Endodermal cell (in vitro differentiated cells): ENCODE results near the gene ODC1. TPM values are rescaled to one million over a fixed set of nuclear protein-coding genes. Genes with fewer than 3 reads are reported as not detected.
A peak's percentile ranks its signal among the peaks of the same experiment; 100 is the strongest.

Experiments used
- DNase-seq: peaks from one replicate; pipeline ENCODE4 v3.0.0-alpha.2; 2017
- H3K27ac ChIP-seq: 2 replicates; pipeline ENCODE4 v1.5.1; 2013; ENCODE audit warnings: mild to moderate bottlenecking, low read depth, low read length, moderate library complexity
- H3K27me3 ChIP-seq: 2 replicates; pipeline ENCODE4 v1.6.1; 2013; ENCODE audit warnings: mild to moderate bottlenecking, low read length, moderate library complexity; ENCODE audit not compliant: insufficient read depth, control insufficient read depth, poor library complexity, severe bottlenecking
- H3K36me3 ChIP-seq: 2 replicates; pipeline ENCODE4 v1.7.0; 2013; ENCODE audit warnings: mild to moderate bottlenecking, low read length, moderate library complexity; ENCODE audit not compliant: control insufficient read depth, insufficient read depth
- H3K4me1 ChIP-seq: one replicate; pipeline ENCODE4 v1.7.0; 2013; ENCODE audit warnings: low read length; ENCODE audit not compliant: control insufficient read depth, insufficient read depth
- H3K4me3 ChIP-seq: 2 replicates; pipeline ENCODE4 v1.5.1; 2013; ENCODE audit warnings: mild to moderate bottlenecking, low read length, moderate library complexity
- H3K9ac ChIP-seq: 2 replicates; pipeline ENCODE4 v1.6.1; 2013; ENCODE audit warnings: mild to moderate bottlenecking, low read length, moderate library complexity; ENCODE audit not compliant: poor library complexity, severe bottlenecking; ENCODE audit errors: extremely low read depth
- H3K9me3 ChIP-seq: 2 replicates; pipeline ENCODE4 v1.6.1; 2013; ENCODE audit warnings: mild to moderate bottlenecking, low read length, moderate library complexity; ENCODE audit not compliant: control insufficient read depth
- H3K27ac Mint-ChIP-seq: 2 replicates; pipeline ENCODE4 v1.8.0; 2020; ENCODE audit warnings: mixed read lengths
- H3K27me3 Mint-ChIP-seq: 2 replicates; pipeline ENCODE4 v1.8.0; 2021; ENCODE audit warnings: mild to moderate bottlenecking, mixed read lengths; ENCODE audit not compliant: insufficient read depth
- H3K36me3 Mint-ChIP-seq: 2 replicates; pipeline ENCODE4 v1.8.0; 2020; ENCODE audit warnings: low read depth, mixed read lengths
- H3K4me1 Mint-ChIP-seq: 2 replicates; pipeline ENCODE4 v1.8.0; 2020; ENCODE audit warnings: mixed read lengths
- H3K4me3 Mint-ChIP-seq: 2 replicates; pipeline ENCODE4 v1.8.0; 2020; ENCODE audit warnings: mild to moderate bottlenecking, moderate library complexity, mixed read lengths
- H3K9me3 Mint-ChIP-seq: 2 replicates; pipeline ENCODE4 v1.8.0; 2020; ENCODE audit warnings: mild to moderate bottlenecking, mixed read lengths
- WGBS, 2 experiments: methylation state at CpG; one replicate each; pipeline versions ENCODE4 v1.1.5 to v1.1.7; 2013; ENCODE audit warnings: missing lambda C conversion rate in 2 of 2, mixed read lengths in 1 of 2; ENCODE audit not compliant: insufficient coverage in 1 of 2, insufficient read length in 1 of 2; 5-methylcytosine and 5-hydroxymethylcytosine counted together
- total RNA-seq, 2 donors: library from RNA; stranded (reverse); fragmentation: NEBNext Ultra II Directional in 1 of 2; extraction: Animal tissue kit (Norgen Biotek cat#: 25700) in 1 of 2; gene quantifications; 2 replicates in 1 of 2; 3 replicates in 1 of 2; pipeline ENCODE4 v1.2.1, GENCODE V29; 2021
- TF ChIP-seq, protein P1 (sequence below): fragments of 200-600 bp; sonication (generic); conservative IDR thresholded peaks from 2 replicates; pipeline ENCODE4 v1.5.0; 2021; ENCODE audit warnings: antibody characterized with exemption, mild to moderate bottlenecking

ODC1 gene
- total RNA-seq, 2 donors from 2014 or later = 108 to 152 TPM

DNA sequence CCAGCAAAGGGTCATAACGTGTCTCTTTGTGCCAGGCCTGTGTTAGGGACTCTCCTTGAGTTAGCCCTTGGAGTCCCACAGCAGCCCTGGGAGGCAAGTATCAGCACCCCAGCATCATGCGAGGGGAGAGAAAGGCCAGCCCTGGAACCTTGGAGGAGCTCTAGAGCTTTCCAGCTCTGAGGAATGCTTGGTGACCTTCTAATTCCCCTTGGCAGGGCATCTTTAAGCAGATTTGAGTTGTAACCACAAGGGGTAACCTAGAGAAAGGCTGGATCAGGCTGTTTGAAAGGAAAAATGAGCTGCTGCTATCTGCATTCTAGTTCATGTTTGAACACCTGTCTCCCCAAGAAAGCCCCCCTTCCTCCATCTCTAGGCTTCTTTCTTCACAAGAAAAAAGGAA, 23.8 kb upstream of the ODC1 start:
- H3K27ac ChIP-seq = no peak overlapping the region
- H3K36me3 Mint-ChIP-seq = no peaks in the 10 kb centered on the region
- DNase-seq = peak; percentile 54
- no peak overlapping the region for H3K4me3 Mint-ChIP-seq
- TF ChIP-seq, protein P1, sequence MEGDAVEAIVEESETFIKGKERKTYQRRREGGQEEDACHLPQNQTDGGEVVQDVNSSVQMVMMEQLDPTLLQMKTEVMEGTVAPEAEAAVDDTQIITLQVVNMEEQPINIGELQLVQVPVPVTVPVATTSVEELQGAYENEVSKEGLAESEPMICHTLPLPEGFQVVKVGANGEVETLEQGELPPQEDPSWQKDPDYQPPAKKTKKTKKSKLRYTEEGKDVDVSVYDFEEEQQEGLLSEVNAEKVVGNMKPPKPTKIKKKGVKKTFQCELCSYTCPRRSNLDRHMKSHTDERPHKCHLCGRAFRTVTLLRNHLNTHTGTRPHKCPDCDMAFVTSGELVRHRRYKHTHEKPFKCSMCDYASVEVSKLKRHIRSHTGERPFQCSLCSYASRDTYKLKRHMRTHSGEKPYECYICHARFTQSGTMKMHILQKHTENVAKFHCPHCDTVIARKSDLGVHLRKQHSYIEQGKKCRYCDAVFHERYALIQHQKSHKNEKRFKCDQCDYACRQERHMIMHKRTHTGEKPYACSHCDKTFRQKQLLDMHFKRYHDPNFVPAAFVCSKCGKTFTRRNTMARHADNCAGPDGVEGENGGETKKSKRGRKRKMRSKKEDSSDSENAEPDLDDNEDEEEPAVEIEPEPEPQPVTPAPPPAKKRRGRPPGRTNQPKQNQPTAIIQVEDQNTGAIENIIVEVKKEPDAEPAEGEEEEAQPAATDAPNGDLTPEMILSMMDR = peak; percentile 64
- H3K4me3 ChIP-seq = no peak overlapping the region
- no peak overlapping the region for H3K27ac Mint-ChIP-seq
- no peaks in the 10 kb centered on the region for H3K9me3 Mint-ChIP-seq
- no peaks in the 10 kb centered on the region for H3K36me3 ChIP-seq
- no peak overlapping the region for H3K9ac ChIP-seq
- no peaks in the 10 kb centered on the region for H3K9me3 ChIP-seq
- H3K27me3 Mint-ChIP-seq = peaks cover 38% of the 10 kb centered on the region
- H3K27me3 ChIP-seq = no peaks in the 10 kb centered on the region
- H3K4me1 Mint-ChIP-seq = peaks cover 28% of the 10 kb centered on the region
- H3K4me1 ChIP-seq = peaks cover 11% of the 10 kb centered on the region
- WGBS, 2 experiments = 83 to 100% methylated on average over 1 to 2 of the region's 2 CpGs

DNA sequence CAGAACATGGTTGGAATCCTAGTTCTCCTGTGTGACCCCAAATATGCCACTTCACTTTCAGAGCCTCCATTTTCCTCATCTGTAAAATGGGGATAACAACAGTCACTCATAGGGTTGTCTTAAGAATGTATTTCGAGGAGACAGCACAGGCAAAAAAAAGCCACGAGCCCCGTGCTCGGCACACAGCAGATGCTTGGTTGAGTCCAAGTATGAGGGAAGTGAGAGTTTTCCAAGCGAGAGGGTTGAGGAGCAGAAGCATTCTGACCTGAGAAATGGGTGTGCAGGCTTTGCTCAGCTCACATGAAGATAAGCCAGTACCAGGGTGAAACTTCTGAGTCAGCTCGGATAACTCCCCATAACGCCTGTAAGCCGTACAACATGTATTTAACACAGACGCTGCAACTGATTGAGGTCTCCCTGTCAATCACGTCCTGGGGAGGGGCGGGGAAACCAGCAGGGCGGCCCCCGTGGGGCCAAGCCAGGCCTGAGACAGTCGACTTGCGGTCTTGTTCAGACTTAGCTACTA, 23.0 kb upstream of the ODC1 start:
- no peak overlapping the region for H3K4me3 Mint-ChIP-seq
- H3K4me1 Mint-ChIP-seq = peaks cover 21% of the 10 kb centered on the region
- H3K36me3 Mint-ChIP-seq = no peaks in the 10 kb centered on the region
- Histone ChIP-seq H3K4me3 (no peak overlapping the region), H3K27me3 (no peaks in the 10 kb centered on the region), H3K9me3 (no peaks in the 10 kb centered on the region), H3K27ac (no peak overlapping the region), H3K4me1 (peaks cover 9% of the 10 kb centered on the region), H3K9ac (no peak overlapping the region), H3K36me3 (no peaks in the 10 kb centered on the region)
- H3K9me3 Mint-ChIP-seq = no peaks in the 10 kb centered on the region
- peak; percentile 62 for DNase-seq
- TF ChIP-seq, protein P1 = no peak
- H3K27ac Mint-ChIP-seq = no peak overlapping the region
- 62 to 71% methylated on average over 11 to 15 of the region's 15 CpGs for WGBS, 2 experiments
- H3K27me3 Mint-ChIP-seq = peaks cover 32% of the 10 kb centered on the region

DNA sequence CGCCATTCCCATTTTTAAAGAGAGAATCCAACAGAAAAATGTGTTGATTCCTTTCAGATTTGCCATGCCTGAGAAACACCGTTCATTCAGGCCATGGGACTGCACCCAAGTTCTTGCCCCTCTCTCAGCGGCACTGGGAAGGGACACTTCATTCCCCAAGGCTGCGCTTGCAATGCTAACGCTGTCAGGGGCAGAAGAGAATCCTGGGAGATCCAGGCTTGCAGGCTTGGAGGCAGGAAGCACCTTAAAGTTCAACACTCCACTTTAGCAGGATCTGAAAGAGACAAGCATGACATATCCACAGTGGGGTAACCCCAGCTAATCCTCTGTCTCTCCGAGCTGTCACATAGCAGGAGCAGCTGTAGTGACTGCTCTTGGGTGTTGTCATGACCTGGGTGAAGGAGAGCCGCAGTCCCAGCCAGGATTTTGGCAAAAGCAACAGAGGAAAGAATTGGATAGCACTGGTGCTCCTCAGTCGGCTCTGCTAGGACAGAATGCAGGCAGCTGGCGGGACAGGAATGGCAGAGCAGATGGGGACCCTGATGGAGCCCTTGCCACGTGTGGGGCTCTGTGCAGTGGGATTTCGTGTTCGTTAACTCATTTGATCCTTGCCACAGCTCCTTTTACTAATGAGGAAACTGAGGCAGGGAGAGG, 22.0 kb upstream of the ODC1 start:
- H3K27ac ChIP-seq = no peak overlapping the region
- no peaks in the 10 kb centered on the region for H3K9me3 ChIP-seq
- no peaks in the 10 kb centered on the region for H3K27me3 ChIP-seq
- peaks cover 16% of the 10 kb centered on the region for H3K4me1 Mint-ChIP-seq
- no peak overlapping the region for H3K4me3 Mint-ChIP-seq
- no peak overlapping the region for H3K27ac Mint-ChIP-seq
- H3K4me1 ChIP-seq = peaks cover 9% of the 10 kb centered on the region
- WGBS, 2 experiments = 90 to 93% methylated on average over 9 to 12 of the region's 12 CpGs
- TF ChIP-seq, protein P1 = no peak
- H3K36me3 ChIP-seq = no peaks in the 10 kb centered on the region
- peaks cover 24% of the 10 kb centered on the region for H3K27me3 Mint-ChIP-seq
- H3K9ac ChIP-seq = no peak overlapping the region
- H3K4me3 ChIP-seq = no peak overlapping the region
- H3K36me3 Mint-ChIP-seq = no peaks in the 10 kb centered on the region
- no peaks in the 10 kb centered on the region for H3K9me3 Mint-ChIP-seq
- DNase-seq = peak; percentile 45
